Aorta (tissue), 5 donors: ENCODE data around the gene MAS1L. TPM values are rescaled to one million over a fixed set of nuclear protein-coding genes. Genes with fewer than 3 reads are reported as not detected.

ENCODE experiments used
- ATAC-seq: fragments of 200-7000 bp; cut with Tn5 transposase; one replicate; pipeline ENCODE4 v1.9.1; 2022; ENCODE audit warnings: moderate library complexity; ENCODE audit not compliant: low FRiP score
- DNase-seq, 2 donors: peaks; one replicate each; pipeline ENCODE4 v3.0.0-alpha.2; 2020
- H3K27ac ChIP-seq, 2 donors: one replicate each; pipeline ENCODE4 v1.5.1; 2013; ENCODE audit warnings: low read length in 2 of 2, mild to moderate bottlenecking in 2 of 2, moderate library complexity in 2 of 2, control low read depth in 1 of 2, inconsistent platforms in 1 of 2, low read depth in 1 of 2
- H3K27me3 ChIP-seq, 2 donors: one replicate each; pipeline ENCODE4 v1.6.1; 2013; ENCODE audit warnings: control low read depth in 1 of 2, low read length in 1 of 2, mild to moderate bottlenecking in 1 of 2, moderate library complexity in 1 of 2; ENCODE audit not compliant: insufficient read depth in 2 of 2, control insufficient read depth in 1 of 2
- H3K36me3 ChIP-seq, 2 donors: one replicate each; pipeline ENCODE4 v1.6.1; 2013; ENCODE audit warnings: control low read depth in 1 of 2, low read length in 1 of 2, mild to moderate bottlenecking in 1 of 2; ENCODE audit not compliant: insufficient read depth in 2 of 2, control insufficient read depth in 1 of 2
- H3K4me1 ChIP-seq, 2 donors: one replicate each; pipeline ENCODE4 v1.6.1; 2013; ENCODE audit warnings: low read length in 2 of 2, control low read depth in 1 of 2, mild to moderate bottlenecking in 1 of 2, moderate library complexity in 1 of 2; ENCODE audit not compliant: insufficient read depth in 2 of 2, control insufficient read depth in 1 of 2
- H3K4me3 ChIP-seq, 2 donors: one replicate each; pipeline ENCODE4 v1.5.1; 2013; ENCODE audit warnings: low read length in 2 of 2, control low read depth in 1 of 2, mild to moderate bottlenecking in 1 of 2
- H3K9me3 ChIP-seq: one replicate; pipeline ENCODE4 v1.6.1; 2013; ENCODE audit warnings: mild to moderate bottlenecking, low read length; ENCODE audit not compliant: control insufficient read depth
- WGBS, 2 donors: extraction: QIAGEN DNeasy Blood & Tissue Kit; methylation state at CpG; one replicate each; pipeline ENCODE4 v1.1.7; 2013; 5-methylcytosine and 5-hydroxymethylcytosine counted together
- intact Hi-C, 2 donors: fragments of 100-400 bp; cut with DNase I; formaldehyde crosslinking; loops; one replicate each; pipeline versions ENCODE4 v1.14.2 to v1.15.0; 2022
- long read RNA-seq, 2 donors: library from polyadenylated mRNA; unstranded; transcript quantifications; one replicate each; pipeline ENCODE4 v2.0.0, GENCODE V29; 2020 to 2021
- polyA plus RNA-seq, 2 donors: library from polyadenylated mRNA; stranded (reverse); fragments of 200-250 nt; gene quantifications; one replicate each; pipeline ENCODE4 v1.2.3, GENCODE V29; 2013
- total RNA-seq, 2 donors: library from RNA; stranded (reverse); fragmentation: NEBNext Ultra II Directional; extraction: Animal tissue kit (Norgen Biotek cat#: 25700); gene quantifications; one replicate each; pipeline ENCODE4 v1.2.1, GENCODE V29; 2021
- donor health status: healthy with polysubstance abuse.
- donor health status: Bipolar disorder and iron deficiency.
- donor health status: DM: no; HTN: no; CAD: no.
- donor health status: DM: no; HTN: no; CAD: no.
- donor health status: DM: yes; HTN: yes; CAD: no.

MAS1L gene
- under 1 TPM in 1 of 2 donors, not detected in 1; 0.60 TPM for total RNA-seq
- not detected for polyA plus RNA-seq
- long read RNA-seq, donor 1: 0 reads
- long read RNA-seq, donor 2, partial matches to known transcripts: 0 of 1 reads
- long read RNA-seq, donor 2, other reads (novel, unspliced or antisense): 0 of 1 reads

- H3K27me3 ChIP-seq: no peaks in the 10 kb centered on the region
- no peak within 1 kb of the TSS for H3K4me3 ChIP-seq
- intact Hi-C loops: no loop called here
- peaks cover 5% of the 10 kb centered on the region for H3K9me3 ChIP-seq
- 91 to 100% methylated on average over 2 of the region's 2 CpGs for WGBS, 2 donors
- ATAC-seq: no peak
- no peaks in the 10 kb centered on the region for H3K4me1 ChIP-seq
- H3K27ac ChIP-seq: no peak within 1 kb of the TSS
- no peak for DNase-seq
- H3K36me3 ChIP-seq: no peaks in the 10 kb centered on the region
Measured at GRCh38 chr6:29487660-29488059, at the start of gene MAS1L. TSS of gene MAS1L (minus strand) at chr6:29487956. CDS start at chr6:29487902, 54 bp downstream.

GRCh38 chr6:29532320-29532951 is 44.7 kb upstream of the MAS1L start:
- intact Hi-C loops: no loop called here
- Histone ChIP-seq H3K4me1 (no peaks in the 10 kb centered on the region), H3K4me3 (no peak overlapping the region), H3K9me3 (no peaks in the 10 kb centered on the region), H3K27ac (no peak overlapping the region), H3K36me3 (no peaks in the 10 kb centered on the region), H3K27me3 (no peaks in the 10 kb centered on the region)
- WGBS, 2 donors: 38 to 45% methylated on average over 2 of the region's 2 CpGs
- DNase-seq (no peak), ATAC-seq (no peak)

- Histone ChIP-seq H3K27me3 (no peaks in the 10 kb centered on the region), H3K27ac (no peak overlapping the region), H3K4me3 (no peak overlapping the region), H3K36me3 (no peaks in the 10 kb centered on the region), H3K4me1 (no peaks in the 10 kb centered on the region), H3K9me3 (no peaks in the 10 kb centered on the region)
- DNase-seq (no peak), ATAC-seq (no peak)
- 64 to 71% methylated on average over 3 of the region's 3 CpGs for WGBS, 2 donors
- intact Hi-C loops: no loop called here
Measured at GRCh38 chr6:29531668-29532067, 43.9 kb upstream of the MAS1L start.

GRCh38 chr6:29530671-29531310 is 43.0 kb upstream of the MAS1L start:
- WGBS, 2 donors: 86 to 88% methylated on average over 2 of the region's 2 CpGs
- DNase-seq (no peak), ATAC-seq (peak; percentile 9)
- H3K4me3 ChIP-seq: no peak overlapping the region
- H3K36me3 ChIP-seq: no peaks in the 10 kb centered on the region
- H3K4me1 ChIP-seq: no peaks in the 10 kb centered on the region
- H3K27me3 ChIP-seq: no peaks in the 10 kb centered on the region
- H3K9me3 ChIP-seq: no peaks in the 10 kb centered on the region
- intact Hi-C loops: no loop called here
- H3K27ac ChIP-seq: no peak overlapping the region

GRCh38 chr6:29529956-29530355 is 42.2 kb upstream of the MAS1L start:
- H3K4me1 ChIP-seq: no peaks in the 10 kb centered on the region
- WGBS, 2 donors: 89 to 93% methylated on average over 3 of the region's 3 CpGs
- H3K36me3 ChIP-seq: no peaks in the 10 kb centered on the region
- intact Hi-C loops: no loop called here
- H3K27ac ChIP-seq: no peak overlapping the region
- DNase-seq (no peak), ATAC-seq (no peak)
- H3K4me3 ChIP-seq: no peak overlapping the region
- H3K9me3 ChIP-seq: no peaks in the 10 kb centered on the region
- no peaks in the 10 kb centered on the region for H3K27me3 ChIP-seq

- Histone ChIP-seq H3K9me3 (no peaks in the 10 kb centered on the region), H3K36me3 (no peaks in the 10 kb centered on the region), H3K27ac (no peak overlapping the region), H3K4me1 (no peaks in the 10 kb centered on the region), H3K27me3 (no peaks in the 10 kb centered on the region), H3K4me3 (no peak overlapping the region)
- WGBS, 2 donors: 70 to 77% methylated on average over 2 of the region's 2 CpGs
- intact Hi-C loops: no loop called here
- DNase-seq (no peak), ATAC-seq (peak; percentile 9)
Measured at GRCh38 chr6:29528988-29529560, 41.3 kb upstream of the MAS1L start.

- Histone ChIP-seq H3K4me3 (no peak overlapping the region), H3K36me3 (no peaks in the 10 kb centered on the region), H3K27me3 (no peaks in the 10 kb centered on the region), H3K9me3 (no peaks in the 10 kb centered on the region), H3K27ac (no peak overlapping the region), H3K4me1 (no peaks in the 10 kb centered on the region)
- ATAC-seq (no peak), DNase-seq (no peak)
- intact Hi-C loops: no loop called here
- 70 to 76% methylated on average over 5 of the region's 5 CpGs for WGBS, 2 donors
Measured at GRCh38 chr6:29528300-29528931, 40.7 kb upstream of the MAS1L start.

GRCh38 chr6:29527564-29527963 is 39.8 kb upstream of the MAS1L start:
- Histone ChIP-seq H3K4me3 (no peak overlapping the region), H3K36me3 (no peaks in the 10 kb centered on the region), H3K4me1 (no peaks in the 10 kb centered on the region), H3K9me3 (no peaks in the 10 kb centered on the region), H3K27ac (no peak overlapping the region), H3K27me3 (no peaks in the 10 kb centered on the region)
- ATAC-seq (no peak), DNase-seq (no peak)
- intact Hi-C loops: no loop called here
- WGBS, 2 donors: 64 to 66% methylated on average over 2 of the region's 2 CpGs
